ENCODE results near the gene MCTP1.

MCTP1 gene

DNA sequence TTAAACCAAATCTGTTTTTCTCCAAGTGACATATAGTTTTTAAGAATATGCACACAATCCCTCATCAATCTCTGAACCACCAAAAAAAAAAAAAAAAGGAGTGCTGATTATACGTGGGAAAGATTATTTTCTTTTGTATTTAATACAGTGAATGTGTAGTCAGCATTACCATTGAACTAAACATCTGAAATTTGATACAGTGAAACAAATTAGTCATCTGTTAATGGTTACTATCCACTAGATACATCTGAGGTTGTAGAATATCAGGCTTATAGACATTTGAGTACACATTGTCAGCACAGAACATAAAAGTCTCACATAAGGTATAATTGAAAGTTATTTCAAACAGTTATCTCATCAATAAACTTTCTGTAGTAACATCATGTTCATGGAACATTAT lies 579.5 kb downstream of the MCTP1 start:
- H3K9me3 ChIP-seq (replicated peaks; ENCODE audit: insufficient read depth, low read length): no peaks in the 10 kb centered on the region
- no peak for TF ChIP-seq CTCF (IDR thresholded peaks at IDR 0.05; ENCODE audit: low read length)
- no peak for TF ChIP-seq EZH2 (optimal IDR thresholded peaks at IDR 0.05; ENCODE audit: low read depth, low read length)
- TF ChIP-seq EZH2phosphoT487 (IDR thresholded peaks at IDR 0.05; ENCODE audit: low read length): no peak
- no peak overlapping the region for H3K4me2 ChIP-seq (ENCODE audit: low read depth, low read length)
- no peaks in the 10 kb centered on the region for H3K36me3 ChIP-seq (replicated peaks; ENCODE audit: insufficient read depth, low read length)
- H3K9me2 ChIP-seq (replicated peaks; ENCODE audit: insufficient read depth, low read length): no peaks in the 10 kb centered on the region
- peaks cover 62% of the 10 kb centered on the region for H3K4me1 ChIP-seq (ENCODE audit: low read length)
- H3F3A ChIP-seq (ENCODE audit: insufficient read depth, low read length): peaks cover 36% of the 10 kb centered on the region
- H3K4me3 ChIP-seq (ENCODE audit: low read length): no peak overlapping the region
- no peaks in the 10 kb centered on the region for H3K27me3 ChIP-seq (replicated peaks; ENCODE audit: insufficient read depth, low read length)
- DNase-seq: no peak
- H3K27ac ChIP-seq (ENCODE audit: low read length): peak overlapping the region; percentile 18; the same call in 1 of the 2 replicates
- no peaks in the 10 kb centered on the region for H3K79me2 ChIP-seq (ENCODE audit: low read length)
- H4K20me1 ChIP-seq (ENCODE audit: insufficient read depth, low read length): no peaks in the 10 kb centered on the region
- H2AFZ ChIP-seq (ENCODE audit: low read length): no peak overlapping the region
- H3K9ac ChIP-seq (ENCODE audit: low read length): no peak overlapping the region

- H3K27me3 ChIP-seq (replicated peaks; ENCODE audit: insufficient read depth, low read length): no peaks in the 10 kb centered on the region
- DNase-seq: peak; percentile 89
- 0 out of 2 replicates have a peak overlapping the region, but pooled peaks have one; percentile 7 for H3K9ac ChIP-seq (ENCODE audit: low read length)
- TF ChIP-seq EZH2 (optimal IDR thresholded peaks at IDR 0.05; ENCODE audit: low read depth, low read length) (no peak), EZH2phosphoT487 (IDR thresholded peaks at IDR 0.05; ENCODE audit: low read length) (no peak), CTCF (IDR thresholded peaks at IDR 0.05; ENCODE audit: low read length) (no peak)
- H2AFZ ChIP-seq (ENCODE audit: low read length): no peak overlapping the region
- H3K4me3 ChIP-seq (ENCODE audit: low read length): no peak overlapping the region
- H3K36me3 ChIP-seq (replicated peaks; ENCODE audit: insufficient read depth, low read length): no peaks in the 10 kb centered on the region
- H3K9me3 ChIP-seq (replicated peaks; ENCODE audit: insufficient read depth, low read length): no peaks in the 10 kb centered on the region
- H4K20me1 ChIP-seq (ENCODE audit: insufficient read depth, low read length): no peaks in the 10 kb centered on the region
- H3K4me2 ChIP-seq (ENCODE audit: low read depth, low read length): peak overlapping the region; percentile 67; the same call in 1 of the 2 replicates
- peaks cover 56% of the 10 kb centered on the region for H3K4me1 ChIP-seq (ENCODE audit: low read length)
- H3K27ac ChIP-seq (ENCODE audit: low read length): peak overlapping the region; percentile 81
- peaks cover 33% of the 10 kb centered on the region for H3F3A ChIP-seq (ENCODE audit: insufficient read depth, low read length)
- no peaks in the 10 kb centered on the region for H3K79me2 ChIP-seq (ENCODE audit: low read length)
- no peaks in the 10 kb centered on the region for H3K9me2 ChIP-seq (replicated peaks; ENCODE audit: insufficient read depth, low read length)
Observed at GRCh38 chr5:94702729-94703128, 582.2 kb downstream of the MCTP1 start.

- no peak for DNase-seq
- Histone ChIP-seq H3K4me1 (ENCODE audit: low read length) (peaks cover 38% of the 10 kb centered on the region), H3K9ac (ENCODE audit: low read length) (no peak overlapping the region), H3K9me2 (replicated peaks; ENCODE audit: insufficient read depth, low read length) (no peaks in the 10 kb centered on the region), H3K4me3 (ENCODE audit: low read length) (no peak overlapping the region), H3K27ac (ENCODE audit: low read length) (no peak overlapping the region), H4K20me1 (ENCODE audit: insufficient read depth, low read length) (no peaks in the 10 kb centered on the region), H3K9me3 (replicated peaks; ENCODE audit: insufficient read depth, low read length) (no peaks in the 10 kb centered on the region), H3K36me3 (replicated peaks; ENCODE audit: insufficient read depth, low read length) (0 out of 2 replicates have a peak, but pooled peaks cover 2% of the 10 kb centered on the region), H2AFZ (ENCODE audit: low read length) (no peak overlapping the region), H3K27me3 (replicated peaks; ENCODE audit: insufficient read depth, low read length) (no peaks in the 10 kb centered on the region), H3F3A (ENCODE audit: insufficient read depth, low read length) (peaks cover 23% of the 10 kb centered on the region), H3K4me2 (ENCODE audit: low read depth, low read length) (no peak overlapping the region), H3K79me2 (ENCODE audit: low read length) (no peaks in the 10 kb centered on the region)
- TF ChIP-seq EZH2phosphoT487 (IDR thresholded peaks at IDR 0.05; ENCODE audit: low read length): no peak
- no peak for TF ChIP-seq CTCF (IDR thresholded peaks at IDR 0.05; ENCODE audit: low read length)
- no peak for TF ChIP-seq EZH2 (optimal IDR thresholded peaks at IDR 0.05; ENCODE audit: low read depth, low read length)
Observed at GRCh38 chr5:94700592-94700991, 584.3 kb downstream of the MCTP1 start.

Data from MM.1S (cell line).